ENCODE data around the gene UTS2B.

- TF ChIP-seq CTCF (conservative IDR thresholded peaks at IDR 0.05; ENCODE audit: low read length): no peak
- TF ChIP-seq EZH2phosphoT487 (IDR thresholded peaks at IDR 0.05; ENCODE audit: borderline replicate concordance): no peak
These were observed 47.8 kb downstream of the UTS2B start for GRCh38 chr3:191282251-191283185.

Measured in Loucy (cell line).